ENCODE measurements around the gene HES7. TPM values are rescaled to one million over a fixed set of nuclear protein-coding genes. Genes with fewer than 3 reads are reported as not detected.

HES7 gene
- polyA plus RNA-seq, 4 donors = 0.06 TPM; not detected in 3

DNA sequence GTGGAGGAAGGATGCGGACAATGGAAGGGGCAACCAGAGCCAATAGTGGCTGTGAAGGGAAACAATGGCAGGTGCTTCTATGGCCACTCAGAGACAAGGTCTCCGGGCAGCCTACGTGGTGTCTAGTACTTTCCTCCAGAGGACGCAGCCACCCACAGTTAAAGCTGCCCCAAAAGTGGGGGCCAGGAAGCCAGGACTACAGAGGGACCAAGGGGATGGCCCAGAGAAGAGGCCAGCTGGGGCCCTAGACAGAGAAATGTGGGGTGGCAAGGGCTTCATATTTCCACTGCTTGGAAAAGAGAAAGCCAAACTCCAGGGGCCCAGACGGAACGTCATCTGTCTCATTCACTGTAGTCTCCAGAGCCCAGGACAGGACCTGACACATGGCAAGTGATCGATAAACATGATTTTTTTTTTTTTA is 29.1 kb upstream of the HES7 start:
- FAIRE-seq = no peak
- Histone ChIP-seq H3K4me1 (ENCODE audit: control insufficient read depth in 3 of 3, insufficient read depth in 2 of 3, low read depth in 1 of 3, low read length in 2 of 3) (peaks cover 0 to 62% (median 12%) of the 10 kb centered on the region in 3 donors), H3K36me3 (ENCODE audit: control insufficient read depth in 3 of 3, insufficient read depth in 2 of 3, low read depth in 1 of 3, low read length in 3 of 3) (peaks cover 11 to 35% (median 12%) of the 10 kb centered on the region in 3 donors), H3K27ac (ENCODE audit: low read depth in 1 of 3, low read length in 2 of 3) (peak overlapping the region; percentile 90 to 97 (median 92)), H3K27me3 (ENCODE audit: control insufficient read depth in 3 of 3, insufficient read depth in 3 of 3, low read length in 3 of 3) (no peaks in the 10 kb centered on the region), H3K4me3 (ENCODE audit: low read depth in 1 of 3, low read length in 3 of 3) (no peak overlapping the region), H3K9me3 (ENCODE audit: control insufficient read depth in 2 of 2, insufficient read depth in 1 of 2, low read depth in 1 of 2, low read length in 1 of 2) (no peaks in the 10 kb centered on the region)
- WGBS, 3 donors = 68 to 71% (median 71%) methylated on average over 7 of the region's 7 CpGs
- DNase-seq = no peak

DNA sequence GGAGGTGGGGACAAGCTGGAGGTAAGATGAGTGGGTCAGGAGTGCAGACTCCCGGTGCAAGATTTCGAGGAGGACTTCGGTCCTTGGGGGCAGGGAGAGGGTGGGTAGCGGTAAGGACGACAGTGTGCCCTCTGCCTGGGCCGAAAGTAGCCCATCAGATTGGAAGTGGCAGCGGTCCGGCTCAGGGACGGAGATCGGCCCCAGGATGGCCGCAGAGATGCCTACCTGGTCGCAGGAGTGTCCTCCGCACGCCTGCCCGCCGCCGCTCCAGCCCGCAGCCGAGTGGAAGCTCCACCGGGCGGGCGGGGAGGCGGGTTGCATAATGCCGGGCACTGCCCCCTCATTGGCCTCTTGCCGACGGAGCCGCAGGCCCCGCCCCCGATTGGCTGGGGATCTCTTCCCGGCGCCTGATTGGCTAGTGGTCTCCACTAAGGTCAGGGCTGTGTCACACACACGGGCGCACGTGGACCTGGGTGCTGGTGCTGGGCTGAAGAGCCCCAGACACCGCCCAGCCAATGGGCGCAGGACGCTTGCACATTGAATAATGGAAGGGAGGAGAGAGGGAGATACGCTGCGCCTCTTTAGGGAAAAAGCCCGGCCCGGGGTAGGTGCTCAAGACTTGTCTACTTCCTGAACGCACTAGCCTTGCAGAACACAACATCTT is 28.3 kb upstream of the HES7 start, which contains the start of gene PER1:
PER1 (minus strand) TSS at position 293 of the 664 bp plus-strand sequence. CDS start 1,698 bp downstream, outside the sequence.
- no peaks in the 10 kb centered on the region for H3K9me3 ChIP-seq (ENCODE audit: control insufficient read depth in 2 of 2, insufficient read depth in 1 of 2, low read depth in 1 of 2, low read length in 1 of 2)
- H3K27ac ChIP-seq (ENCODE audit: low read depth in 1 of 3, low read length in 2 of 3) = peak within 1 kb of the TSS; percentile 90 to 97 (median 92)
- DNase-seq (peak; percentile 96 to 97), FAIRE-seq (no peak)
- H3K4me1 ChIP-seq (ENCODE audit: control insufficient read depth in 3 of 3, insufficient read depth in 2 of 3, low read depth in 1 of 3, low read length in 2 of 3) = peaks cover 0 to 62% (median 12%) of the 10 kb centered on the region in 3 donors
- WGBS, 3 donors = 2 to 7% (median 6%) methylated on average over 34 to 42 of the region's 42 CpGs
- H3K4me3 ChIP-seq (ENCODE audit: low read depth in 1 of 3, low read length in 3 of 3) = peak within 1 kb of the TSS; percentile 59 to 69 (median 64)
- H3K27me3 ChIP-seq (ENCODE audit: control insufficient read depth in 3 of 3, insufficient read depth in 3 of 3, low read length in 3 of 3) = no peaks in the 10 kb centered on the region
- peaks cover 19 to 39% (median 19%) of the 10 kb centered on the region in 3 donors for H3K36me3 ChIP-seq (ENCODE audit: control insufficient read depth in 3 of 3, insufficient read depth in 2 of 3, low read depth in 1 of 3, low read length in 3 of 3)

DNA sequence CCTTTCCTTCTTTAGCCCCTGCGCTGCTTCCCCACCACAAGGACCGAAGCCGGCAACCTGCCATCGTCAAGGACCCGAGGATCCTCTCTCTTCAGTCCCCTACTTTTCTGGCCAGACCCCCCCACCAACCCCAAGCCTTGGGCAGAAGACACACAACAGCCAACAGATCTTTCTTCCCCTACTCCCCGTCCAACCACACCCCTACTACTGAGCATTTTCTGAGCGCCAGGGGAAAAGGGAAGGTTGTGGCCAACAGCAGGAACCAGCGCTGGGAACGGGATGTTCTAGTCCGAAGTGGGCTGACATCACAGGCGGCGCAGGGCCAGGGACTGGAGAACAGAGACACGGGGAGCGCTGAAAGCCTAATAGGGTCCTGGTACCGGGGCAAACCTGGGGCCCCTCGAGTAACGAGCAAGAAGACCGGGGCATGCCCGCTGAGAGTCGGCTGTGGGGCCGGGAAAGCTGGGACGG is 27.8 kb upstream of the HES7 start:
- Histone ChIP-seq H3K4me1 (ENCODE audit: control insufficient read depth in 3 of 3, insufficient read depth in 2 of 3, low read depth in 1 of 3, low read length in 2 of 3) (peaks cover 0 to 56% (median 12%) of the 10 kb centered on the region in 3 donors), H3K36me3 (ENCODE audit: control insufficient read depth in 3 of 3, insufficient read depth in 2 of 3, low read depth in 1 of 3, low read length in 3 of 3) (peaks cover 21 to 45% (median 24%) of the 10 kb centered on the region in 3 donors), H3K27me3 (ENCODE audit: control insufficient read depth in 3 of 3, insufficient read depth in 3 of 3, low read length in 3 of 3) (no peaks in the 10 kb centered on the region), H3K4me3 (ENCODE audit: low read depth in 1 of 3, low read length in 3 of 3) (peak overlapping the region; percentile 59 to 69 (median 64)), H3K9me3 (ENCODE audit: control insufficient read depth in 2 of 2, insufficient read depth in 1 of 2, low read depth in 1 of 2, low read length in 1 of 2) (no peaks in the 10 kb centered on the region), H3K27ac (ENCODE audit: low read depth in 1 of 3, low read length in 2 of 3) (peak overlapping the region; percentile 90 to 97 (median 92))
- 1 to 3% (median 3%) methylated on average over 22 of the region's 22 CpGs for WGBS, 3 donors
- FAIRE-seq (no peak), DNase-seq (peak in 1 of 2 donors; percentile 77)

DNA sequence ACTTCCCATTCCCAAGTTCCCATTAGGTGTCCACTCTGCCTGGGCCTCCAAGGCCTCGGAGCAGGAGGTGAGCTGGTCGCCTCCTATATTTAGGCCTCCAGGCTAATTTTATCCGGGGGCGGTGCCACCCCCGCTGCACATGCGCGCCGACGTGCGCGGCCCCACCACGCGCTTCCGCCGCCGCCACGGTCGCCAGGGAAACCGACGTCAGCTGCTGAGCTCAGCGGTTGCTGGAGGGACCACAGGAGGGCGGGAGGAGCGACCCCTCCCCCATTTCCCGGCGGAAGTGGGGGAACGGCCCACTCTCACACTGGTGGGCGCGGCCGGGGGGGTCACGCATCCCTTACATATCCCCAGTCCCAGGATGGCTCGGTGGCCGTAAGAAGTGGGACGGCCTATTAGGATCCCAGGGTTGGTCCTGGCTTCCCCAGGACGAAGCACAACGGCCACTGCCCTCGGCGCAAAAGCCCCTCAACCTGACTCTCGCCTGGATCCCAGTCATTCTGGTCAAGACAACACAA is 27.3 kb upstream of the HES7 start:
- Histone ChIP-seq H3K4me1 (ENCODE audit: control insufficient read depth in 3 of 3, insufficient read depth in 2 of 3, low read depth in 1 of 3, low read length in 2 of 3) (peaks cover 0 to 56% (median 12%) of the 10 kb centered on the region in 3 donors), H3K27me3 (ENCODE audit: control insufficient read depth in 3 of 3, insufficient read depth in 3 of 3, low read length in 3 of 3) (no peaks in the 10 kb centered on the region), H3K27ac (ENCODE audit: low read depth in 1 of 3, low read length in 2 of 3) (peak overlapping the region; percentile 90 to 97 (median 92)), H3K36me3 (ENCODE audit: control insufficient read depth in 3 of 3, insufficient read depth in 2 of 3, low read depth in 1 of 3, low read length in 3 of 3) (peaks cover 21 to 50% (median 29%) of the 10 kb centered on the region in 3 donors), H3K4me3 (ENCODE audit: low read depth in 1 of 3, low read length in 3 of 3) (peak overlapping the region; percentile 59 to 69 (median 64)), H3K9me3 (ENCODE audit: control insufficient read depth in 2 of 2, insufficient read depth in 1 of 2, low read depth in 1 of 2, low read length in 1 of 2) (no peaks in the 10 kb centered on the region)
- FAIRE-seq = no peak
- 1 to 8% (median 4%) methylated on average over 37 to 38 of the region's 38 CpGs for WGBS, 3 donors
- DNase-seq = peak; percentile 61 to 92

DNA sequence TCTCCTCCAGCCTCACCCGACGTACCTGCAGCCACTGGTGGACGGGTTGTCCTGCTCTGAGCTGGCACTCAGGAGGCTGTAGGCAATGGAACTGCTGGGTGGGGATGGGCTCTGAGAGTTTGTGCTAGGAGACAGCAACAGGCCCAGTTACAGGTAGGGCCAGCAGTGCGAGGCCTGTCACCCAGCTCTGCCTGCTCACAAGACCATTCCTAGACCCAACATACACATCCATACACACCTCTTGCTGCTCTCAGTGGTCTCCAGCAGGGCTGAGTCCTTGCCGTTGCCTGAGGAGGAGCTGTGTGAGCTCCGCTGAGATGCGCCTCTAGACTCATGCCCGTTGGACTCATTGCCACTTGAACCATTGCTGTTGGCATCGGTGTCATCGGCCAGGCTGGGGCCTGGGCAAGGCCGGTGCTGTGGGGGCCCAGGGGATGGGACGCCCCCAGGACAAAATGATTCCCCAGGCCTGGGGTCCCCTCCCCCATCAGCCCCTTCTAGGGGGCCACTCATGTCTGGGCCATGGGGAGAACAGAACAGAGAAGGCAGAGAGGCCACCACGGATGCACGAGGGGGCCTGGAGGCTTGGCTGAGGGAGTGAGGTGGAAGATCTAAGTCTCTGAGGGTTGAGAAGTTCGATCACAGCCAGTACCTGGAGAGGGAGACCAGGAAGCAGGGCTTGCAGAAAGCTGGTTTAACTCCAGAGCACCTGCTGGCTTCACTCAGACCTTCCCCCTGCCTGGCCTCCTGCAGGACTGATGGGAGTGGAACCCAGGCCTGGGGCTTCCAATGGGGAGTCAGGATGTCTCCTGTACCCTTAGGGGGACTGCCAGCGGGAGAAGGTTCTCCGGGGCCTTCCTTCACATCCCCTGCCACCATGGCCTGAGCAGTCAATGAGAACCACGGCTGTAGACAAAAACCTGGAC is 26.6 kb upstream of the HES7 start:
- H3K4me1 ChIP-seq (ENCODE audit: control insufficient read depth in 3 of 3, insufficient read depth in 2 of 3, low read depth in 1 of 3, low read length in 2 of 3) = peaks cover 0 to 51% (median 12%) of the 10 kb centered on the region in 3 donors
- peaks cover 24 to 57% (median 29%) of the 10 kb centered on the region in 3 donors for H3K36me3 ChIP-seq (ENCODE audit: control insufficient read depth in 3 of 3, insufficient read depth in 2 of 3, low read depth in 1 of 3, low read length in 3 of 3)
- FAIRE-seq (no peak), DNase-seq (no peak)
- H3K9me3 ChIP-seq (ENCODE audit: control insufficient read depth in 2 of 2, insufficient read depth in 1 of 2, low read depth in 1 of 2, low read length in 1 of 2) = no peaks in the 10 kb centered on the region
- peak overlapping the region; percentile 90 to 97 (median 92) for H3K27ac ChIP-seq (ENCODE audit: low read depth in 1 of 3, low read length in 2 of 3)
- H3K4me3 ChIP-seq (ENCODE audit: low read depth in 1 of 3, low read length in 3 of 3) = peak overlapping the region in 2 of 3 donors; percentile 64 to 69
- 77 to 82% (median 81%) methylated on average over 18 of the region's 18 CpGs for WGBS, 3 donors
- no peaks in the 10 kb centered on the region for H3K27me3 ChIP-seq (ENCODE audit: control insufficient read depth in 3 of 3, insufficient read depth in 3 of 3, low read length in 3 of 3)

DNA sequence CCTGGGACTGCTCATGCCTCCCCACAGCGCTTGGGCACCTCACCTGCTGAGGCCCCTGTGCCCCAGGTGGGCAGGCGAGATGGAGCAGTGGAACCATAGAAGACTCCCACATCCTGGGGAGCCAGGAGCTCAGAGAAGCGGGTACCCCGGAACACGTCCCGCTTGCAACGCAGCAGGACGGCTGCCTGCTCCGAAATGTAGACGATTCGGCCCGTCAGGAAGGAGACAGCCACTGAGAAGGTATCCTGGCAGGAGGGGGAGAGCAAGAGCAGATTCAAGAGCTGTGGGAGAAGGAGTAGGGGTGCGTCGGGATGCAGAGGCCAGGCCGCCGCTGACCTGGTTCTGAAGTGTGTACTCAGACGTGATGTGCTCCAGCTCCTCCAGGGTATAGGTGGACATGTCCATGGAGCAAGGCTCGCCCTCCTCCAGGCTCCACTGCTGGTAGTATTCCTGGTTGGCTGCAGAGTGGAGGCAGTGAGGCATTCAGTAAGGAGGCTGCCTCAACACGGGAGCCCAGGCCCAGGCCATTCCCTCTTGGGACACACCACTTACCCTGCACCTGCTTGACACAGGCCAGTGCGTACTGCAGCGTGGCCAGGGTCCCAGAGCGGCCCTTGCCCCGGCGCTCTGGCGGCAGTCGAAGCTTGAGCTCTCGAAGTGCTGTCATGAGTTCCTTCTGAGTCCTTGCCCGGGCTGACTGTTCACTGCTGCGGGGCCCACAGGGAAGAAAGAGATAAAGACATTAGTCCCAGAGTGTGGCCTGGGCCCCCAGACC is 25.7 kb upstream of the HES7 start:
- no peak for DNase-seq
- Histone ChIP-seq H3K27me3 (ENCODE audit: control insufficient read depth in 3 of 3, insufficient read depth in 3 of 3, low read length in 3 of 3) (no peaks in the 10 kb centered on the region), H3K4me3 (ENCODE audit: low read depth in 1 of 3, low read length in 3 of 3) (no peak overlapping the region), H3K4me1 (ENCODE audit: control insufficient read depth in 3 of 3, insufficient read depth in 2 of 3, low read depth in 1 of 3, low read length in 2 of 3) (peaks cover 0 to 43% (median 12%) of the 10 kb centered on the region in 3 donors), H3K9me3 (ENCODE audit: control insufficient read depth in 2 of 2, insufficient read depth in 1 of 2, low read depth in 1 of 2, low read length in 1 of 2) (no peaks in the 10 kb centered on the region), H3K36me3 (ENCODE audit: control insufficient read depth in 3 of 3, insufficient read depth in 2 of 3, low read depth in 1 of 3, low read length in 3 of 3) (peaks cover 25 to 65% (median 34%) of the 10 kb centered on the region in 3 donors), H3K27ac (ENCODE audit: low read depth in 1 of 3, low read length in 2 of 3) (no peak overlapping the region)
- 95 to 97% (median 96%) methylated on average over 29 of the region's 29 CpGs for WGBS, 3 donors
- FAIRE-seq = no peak

DNA sequence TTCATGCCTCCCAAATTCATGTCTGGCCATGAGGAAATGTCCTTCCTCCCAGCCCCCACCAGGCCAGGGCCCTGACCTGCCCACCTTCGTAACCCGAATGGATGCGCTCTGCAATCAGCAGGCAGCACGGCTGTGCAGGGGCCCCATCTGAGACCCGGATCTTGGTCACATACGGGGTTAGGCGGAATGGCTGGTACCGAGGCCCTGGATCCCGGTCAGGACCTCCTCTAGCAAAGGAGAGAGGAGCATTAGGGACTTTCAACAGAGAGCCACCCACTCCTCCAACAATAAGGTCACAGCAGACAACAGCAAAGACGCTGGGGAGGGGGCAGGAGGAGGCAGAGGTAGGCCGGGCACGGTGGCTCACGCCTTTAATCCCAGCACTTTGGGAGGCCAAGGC is 24.7 kb upstream of the HES7 start:
- FAIRE-seq = no peak
- H3K27me3 ChIP-seq (ENCODE audit: control insufficient read depth in 3 of 3, insufficient read depth in 3 of 3, low read length in 3 of 3) = no peaks in the 10 kb centered on the region
- DNase-seq = no peak

More for the DNA sequence above, 24.7 kb upstream of the HES7 start:
- Histone ChIP-seq H3K36me3 (ENCODE audit: control insufficient read depth in 3 of 3, insufficient read depth in 2 of 3, low read depth in 1 of 3, low read length in 3 of 3) (peaks cover 35 to 75% (median 43%) of the 10 kb centered on the region in 3 donors), H3K9me3 (ENCODE audit: control insufficient read depth in 2 of 2, insufficient read depth in 1 of 2, low read depth in 1 of 2, low read length in 1 of 2) (no peaks in the 10 kb centered on the region), H3K4me1 (ENCODE audit: control insufficient read depth in 3 of 3, insufficient read depth in 2 of 3, low read depth in 1 of 3, low read length in 2 of 3) (peaks cover 0 to 33% (median 12%) of the 10 kb centered on the region in 3 donors), H3K27ac (ENCODE audit: low read depth in 1 of 3, low read length in 2 of 3) (no peak overlapping the region), H3K4me3 (ENCODE audit: low read depth in 1 of 3, low read length in 3 of 3) (no peak overlapping the region)
- WGBS, 3 donors = 93 to 95% (median 95%) methylated on average over 13 of the region's 13 CpGs
